GM21360 (cell line): ENCODE data around the gene SUGP2.
"Not testable (repeated sequence)": the region's sequence is repeated elsewhere in the genome, so short reads cannot be mapped to it uniquely, and the experiment has no call there.

Experiments used
- ATAC-seq: cut with Tn5 transposase; IDR thresholded peaks from one replicate; pipeline ENCODE4 v1.9.1; 2021; ENCODE audit warnings: mild to moderate bottlenecking, moderate library complexity; ENCODE audit not compliant: unreplicated experiment

Gene SUGP2

DNA sequence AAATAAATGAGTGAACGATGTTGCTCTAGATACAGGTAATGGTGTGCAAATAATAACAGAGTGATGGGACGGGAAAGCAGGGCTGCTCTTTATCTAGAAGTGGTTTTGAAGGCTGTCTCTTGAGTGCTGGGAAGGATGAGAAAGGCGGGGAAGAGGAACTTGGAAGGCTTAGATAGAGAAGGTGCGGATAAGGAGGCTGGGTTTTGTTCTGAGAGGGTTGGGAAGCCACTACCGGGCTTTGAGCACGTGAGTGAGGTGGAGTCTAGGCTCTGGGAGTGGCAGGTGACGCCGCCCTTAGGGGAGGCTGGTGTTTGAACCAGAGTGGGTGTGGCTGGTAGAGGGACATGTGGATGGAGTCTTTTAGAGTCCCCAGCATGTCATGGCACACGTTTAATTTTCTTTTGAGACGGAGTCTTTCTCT lies 897 bp upstream of the SUGP2 start:
- ATAC-seq = peak; percentile 33

GRCh38 chr19:19033176-19033425 lies 216 bp downstream of the SUGP2 start:
- ATAC-seq = no peak

- ATAC-seq = peak; percentile 14
Observed at GRCh38 chr19:19032420-19033175, 719 bp downstream of the SUGP2 start.

DNA sequence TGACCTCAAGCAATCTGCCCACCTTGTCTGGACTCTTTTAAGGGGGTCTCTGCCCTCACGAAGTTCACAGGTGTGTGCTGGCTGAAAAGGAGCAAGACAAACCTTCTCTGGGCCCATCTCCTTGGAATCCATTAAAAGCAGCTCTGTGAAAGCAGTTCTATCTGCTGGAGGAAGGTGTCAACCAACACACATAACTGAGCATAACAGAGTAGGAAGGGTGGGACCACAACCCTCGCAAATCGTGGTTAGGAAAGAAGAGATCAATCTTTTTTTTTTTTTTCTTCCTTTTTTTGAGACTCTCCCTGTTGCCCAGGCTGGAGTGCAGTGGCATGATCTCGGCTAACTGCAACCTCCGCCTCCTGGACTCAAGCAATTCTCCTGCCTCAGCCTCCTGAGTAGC lies 1.4 kb downstream of the SUGP2 start:
- no peak for ATAC-seq

GRCh38 chr19:19028526-19028925 lies 4.8 kb downstream of the SUGP2 start:
- no peak for ATAC-seq

DNA sequence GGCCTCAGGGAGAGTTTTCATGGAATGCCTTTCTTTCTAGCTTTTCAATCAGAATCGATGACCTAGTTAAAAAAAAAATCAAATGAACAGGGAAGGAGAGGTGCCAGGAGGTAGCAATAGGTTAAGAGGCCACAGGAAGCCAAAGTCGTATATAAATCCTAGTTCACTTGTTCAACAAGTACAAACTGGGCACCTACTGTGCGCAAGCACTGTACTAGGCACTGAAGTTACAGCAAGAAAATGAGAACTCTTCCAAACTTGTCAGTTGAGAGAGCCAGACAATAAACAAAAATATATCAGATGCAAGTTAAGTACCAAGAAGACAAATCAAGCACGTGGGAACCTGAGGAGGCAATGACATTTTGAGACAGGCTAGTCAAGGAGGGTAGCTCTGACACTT lies 6.1 kb downstream of the SUGP2 start:
- ATAC-seq = no peak

DNA sequence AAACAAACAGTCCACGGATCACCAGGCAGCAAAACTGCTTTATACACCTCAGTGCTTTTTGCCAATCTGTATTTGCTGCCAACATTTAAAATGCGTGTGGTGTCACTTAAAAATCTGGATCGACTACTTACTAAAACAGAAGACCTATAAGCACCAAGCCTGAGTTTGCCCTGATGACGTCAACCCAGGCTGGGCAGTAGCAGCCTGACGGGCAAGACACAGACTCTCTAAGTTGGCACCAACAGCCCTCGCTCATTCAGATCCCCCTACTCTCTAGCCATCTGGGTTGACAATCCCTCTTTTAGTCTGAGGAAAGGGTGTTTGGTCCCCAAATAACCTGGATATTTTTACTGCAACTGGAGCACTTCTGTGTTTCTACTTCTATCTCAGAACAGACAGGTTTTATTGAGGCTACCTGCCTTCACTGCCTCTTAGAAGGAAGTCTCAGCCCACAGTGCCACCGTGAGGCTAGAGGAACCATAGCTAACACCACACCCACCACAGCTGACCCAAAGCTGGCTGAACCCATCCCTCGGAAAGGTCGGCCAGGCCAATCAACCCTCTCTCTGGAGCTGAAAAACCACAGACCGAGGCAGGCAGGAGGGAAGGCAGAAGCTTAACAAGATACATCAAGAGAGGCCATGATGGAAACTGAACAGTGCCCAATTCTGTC lies 6.9 kb downstream of the SUGP2 start:
- no peak for ATAC-seq

DNA sequence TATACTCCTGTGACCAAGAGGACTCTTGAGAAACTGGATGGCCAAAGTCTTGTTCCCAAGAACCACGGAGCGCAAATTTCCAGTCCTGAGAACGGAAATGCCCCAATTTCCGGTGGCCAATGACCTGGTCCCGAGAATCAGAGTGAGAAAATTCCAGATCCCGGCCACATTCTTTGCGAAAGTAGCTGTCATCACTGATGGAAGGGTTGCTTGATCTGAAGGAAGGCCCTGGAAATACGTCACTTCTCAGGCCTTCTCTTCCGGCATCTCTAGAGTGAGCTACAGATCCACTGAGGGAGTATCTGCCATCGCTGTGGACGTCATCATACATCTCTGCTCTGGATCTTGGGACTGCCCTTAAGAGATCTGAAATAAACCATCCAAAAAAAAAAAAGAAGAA lies 7.5 kb downstream of the SUGP2 start:
- ATAC-seq = no peak

DNA sequence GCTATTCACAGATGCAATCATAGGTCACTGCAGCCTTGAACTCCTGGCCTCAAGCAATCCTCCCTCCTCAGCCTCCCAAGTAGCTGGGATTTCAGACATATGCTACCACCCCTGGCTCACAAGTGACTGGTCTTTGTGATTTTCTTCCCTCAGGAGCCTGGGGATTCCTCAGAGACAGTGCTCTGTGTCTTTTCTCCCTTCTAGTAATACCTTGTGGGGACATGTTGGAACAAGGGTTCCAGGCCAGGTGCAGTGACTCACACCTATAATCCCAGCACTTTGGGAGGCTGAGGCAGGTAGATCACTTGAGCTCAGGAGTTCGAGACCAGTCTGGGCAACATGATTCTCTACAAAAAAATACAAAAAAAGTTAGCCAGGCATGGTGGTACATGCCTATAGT lies 9.9 kb downstream of the SUGP2 start:
- not testable (repeated sequence) for ATAC-seq

DNA sequence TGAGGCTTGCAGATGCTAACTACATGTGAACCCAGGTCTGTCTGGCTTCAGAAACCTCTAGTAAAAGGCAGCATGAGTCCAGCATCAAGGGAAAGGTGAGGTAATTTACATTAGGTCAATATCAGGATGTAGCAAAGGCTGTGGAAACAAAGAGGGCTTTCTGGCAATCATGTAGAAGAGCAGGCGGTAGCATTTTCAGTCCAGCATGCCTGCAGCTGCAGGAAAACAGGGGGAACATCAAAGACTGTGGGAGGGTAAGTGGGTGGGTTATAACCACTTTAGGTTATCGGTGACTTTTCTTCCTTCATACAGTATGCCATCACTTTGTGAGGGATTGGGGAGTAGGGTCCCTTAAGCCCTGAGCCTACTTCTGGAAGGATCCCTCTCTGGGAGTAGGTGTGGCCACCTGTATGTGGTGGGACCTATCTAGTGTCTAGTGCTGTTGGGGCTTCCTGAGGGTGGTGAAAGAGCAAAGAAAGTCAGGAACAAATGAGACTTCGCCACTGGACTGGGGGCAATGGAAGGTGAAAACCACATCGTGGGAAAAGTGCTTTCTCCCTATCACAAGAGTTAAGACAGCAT lies 10.8 kb downstream of the SUGP2 start:
- ATAC-seq = no peak

GRCh38 chr19:19021115-19021514 lies 12.2 kb downstream of the SUGP2 start:
- no peak for ATAC-seq

- ATAC-seq = no peak
Observed at GRCh38 chr19:19010551-19010950, 22.8 kb downstream of the SUGP2 start.

DNA sequence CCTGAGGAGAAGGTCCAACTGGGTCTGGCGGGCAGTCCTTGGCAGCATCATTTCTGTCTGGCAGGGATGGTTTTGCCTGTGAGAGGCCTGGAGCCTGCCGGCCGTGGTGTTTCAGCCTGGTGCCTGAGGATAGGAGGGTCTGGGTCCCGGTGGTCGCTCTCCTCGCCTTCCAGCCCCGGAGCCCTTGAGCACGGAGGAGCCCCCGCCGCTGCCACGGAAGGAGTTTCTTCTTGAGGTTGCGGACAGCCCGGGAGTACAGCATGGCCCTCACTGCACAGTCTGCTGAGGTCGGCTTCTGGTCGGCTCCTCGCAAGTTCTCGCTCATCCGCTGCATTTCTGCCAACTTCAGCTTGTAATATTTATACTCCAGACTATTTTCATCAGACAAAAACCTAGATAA lies 23.4 kb downstream of the SUGP2 start:
- no peak for ATAC-seq

DNA sequence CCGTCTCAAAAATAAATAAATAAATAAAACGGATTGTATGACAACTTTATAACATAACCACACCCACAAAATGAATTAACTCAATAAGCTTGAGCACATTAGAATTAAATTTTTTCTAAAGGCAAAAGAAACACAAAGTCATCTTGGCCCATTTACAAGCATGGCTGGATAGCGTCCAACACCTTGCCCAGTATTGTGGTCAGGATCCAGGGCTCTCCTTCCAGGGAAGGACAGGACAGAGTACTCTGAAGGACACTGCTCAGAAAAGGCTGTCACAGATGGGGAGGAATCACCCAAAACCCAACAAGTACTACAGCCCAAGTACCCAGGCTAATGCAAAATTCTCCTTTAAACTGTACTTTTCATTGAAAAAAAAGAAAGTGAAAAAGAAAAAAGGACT lies 27.1 kb downstream of the SUGP2 start:
- ATAC-seq = no peak

DNA sequence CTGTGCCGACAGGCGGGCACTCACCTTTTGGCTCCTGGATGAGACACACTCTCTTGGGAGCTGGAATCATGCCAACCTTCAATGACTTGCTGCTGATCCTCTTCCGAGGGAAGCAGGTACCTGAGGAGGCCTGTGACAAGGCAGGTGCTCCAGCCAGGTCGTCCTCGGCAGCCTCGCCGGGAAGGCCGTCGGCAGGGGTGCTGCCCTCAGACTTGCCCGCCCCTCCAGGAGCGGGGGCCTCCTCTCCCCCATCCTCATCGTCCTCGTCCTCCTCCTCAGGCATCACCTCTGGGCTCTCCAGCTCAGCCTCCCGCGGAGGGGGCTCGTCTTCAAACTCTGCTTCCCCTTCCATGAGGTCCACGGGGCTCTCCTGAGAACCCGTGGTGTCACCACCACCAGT lies 29.2 kb downstream of the SUGP2 start:
- no peak for ATAC-seq

DNA sequence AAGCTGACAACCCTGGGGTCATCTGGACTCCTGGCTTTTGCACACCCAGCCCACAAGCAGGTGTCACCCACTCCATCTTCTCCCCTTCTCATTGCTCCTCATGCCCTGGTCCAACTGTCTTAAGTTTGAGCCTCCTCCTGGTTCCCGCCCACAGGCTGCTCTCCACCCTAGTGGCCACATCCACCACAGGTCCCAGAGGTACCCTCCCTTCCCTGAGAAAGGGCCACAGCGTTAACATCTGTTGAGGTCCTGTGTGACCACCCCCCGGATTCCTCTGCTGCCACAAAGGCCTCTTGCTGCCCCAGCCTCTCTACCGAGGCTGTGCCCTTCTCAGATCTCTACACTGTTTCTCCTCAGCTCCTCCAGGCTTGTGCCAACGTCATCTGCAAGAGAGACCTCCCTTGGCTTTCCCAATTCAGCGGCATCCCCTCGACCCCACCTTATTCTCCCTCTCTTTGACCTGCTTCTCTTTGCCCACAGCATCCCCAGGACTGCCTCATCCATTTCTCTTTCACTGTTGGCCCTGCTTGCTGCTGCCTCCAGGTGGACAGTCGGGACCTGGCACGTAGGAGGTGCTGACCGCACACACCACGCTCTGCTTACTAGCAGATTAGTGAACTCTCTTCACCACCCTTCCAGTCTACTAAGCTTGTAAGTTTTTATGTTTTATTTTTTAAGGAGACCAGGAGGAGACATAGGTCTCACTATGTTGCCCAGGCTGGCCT lies 33.3 kb downstream of the SUGP2 start:
- ATAC-seq = no peak

- ATAC-seq = no peak
Observed at GRCh38 chr19:18999016-18999758, 34.1 kb downstream of the SUGP2 start.

DNA sequence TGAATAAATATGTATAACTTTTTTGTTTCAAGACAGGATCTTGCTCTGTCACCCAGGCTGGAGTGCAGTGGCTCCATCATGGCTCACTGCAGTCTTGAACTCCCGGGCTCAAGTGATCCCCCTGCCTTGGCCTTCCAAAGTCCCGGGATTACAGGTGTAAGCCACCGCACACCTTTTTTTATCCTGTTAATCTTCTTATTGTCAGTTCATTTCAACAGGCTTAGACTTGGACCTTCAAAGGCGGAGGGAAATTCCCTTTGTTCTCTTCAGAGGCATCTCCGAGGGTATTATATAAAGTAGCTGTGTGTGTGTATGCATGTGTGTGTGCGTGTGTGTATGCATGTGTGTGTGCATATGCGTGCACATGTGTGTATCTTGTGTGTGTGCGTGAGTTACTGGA lies 35.0 kb downstream of the SUGP2 start:
- ATAC-seq = no peak

DNA sequence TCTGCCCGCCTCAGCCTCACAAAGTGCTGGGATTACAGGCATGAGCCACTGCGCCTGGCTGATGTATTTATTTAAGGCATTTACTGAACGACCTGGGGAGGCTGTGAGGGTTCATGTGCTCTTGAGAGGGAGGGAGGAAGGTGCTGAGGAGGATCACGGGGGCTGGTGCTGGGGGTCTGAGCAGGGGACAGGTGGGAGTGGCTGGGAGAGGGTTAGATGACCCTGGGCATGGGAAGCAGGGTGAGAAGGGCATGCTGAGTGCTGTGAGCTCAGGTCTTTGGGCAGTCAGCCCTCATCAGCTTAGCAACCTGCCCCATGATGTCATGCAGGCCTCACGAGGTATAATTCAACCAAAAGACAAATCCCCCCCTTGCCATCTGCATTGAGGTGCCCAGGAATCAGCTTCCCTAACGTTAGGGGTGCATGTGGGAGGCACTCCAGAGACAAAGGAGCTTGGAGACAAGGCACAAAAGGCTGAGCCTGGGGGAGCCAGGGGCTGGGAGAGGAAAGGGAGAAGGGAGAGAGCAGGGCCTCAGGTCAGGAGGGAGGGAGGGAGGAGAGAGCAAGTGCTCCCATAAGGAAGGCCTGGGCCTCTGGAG lies 36.4 kb downstream of the SUGP2 start:
- ATAC-seq = no peak

DNA sequence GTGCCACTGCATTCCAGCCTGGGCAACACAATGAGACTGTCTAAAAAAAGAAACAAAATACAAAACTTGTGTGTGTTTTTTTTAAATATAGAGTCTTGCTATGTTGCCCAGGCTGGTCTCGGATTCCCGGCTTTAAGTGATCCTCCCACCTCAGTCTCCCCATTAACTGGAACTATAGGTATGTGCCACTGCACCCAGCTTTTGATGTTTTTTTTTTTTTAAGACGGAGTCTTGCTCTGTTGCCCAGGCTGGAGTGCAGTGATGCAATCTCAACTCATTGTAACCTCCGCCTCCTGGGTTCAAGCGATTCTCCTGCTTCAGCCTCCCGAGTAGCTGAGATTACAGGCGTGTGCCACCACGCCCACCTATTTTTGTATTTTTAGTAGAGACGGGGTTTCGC lies 37.0 kb downstream of the SUGP2 start:
- no peak for ATAC-seq

DNA sequence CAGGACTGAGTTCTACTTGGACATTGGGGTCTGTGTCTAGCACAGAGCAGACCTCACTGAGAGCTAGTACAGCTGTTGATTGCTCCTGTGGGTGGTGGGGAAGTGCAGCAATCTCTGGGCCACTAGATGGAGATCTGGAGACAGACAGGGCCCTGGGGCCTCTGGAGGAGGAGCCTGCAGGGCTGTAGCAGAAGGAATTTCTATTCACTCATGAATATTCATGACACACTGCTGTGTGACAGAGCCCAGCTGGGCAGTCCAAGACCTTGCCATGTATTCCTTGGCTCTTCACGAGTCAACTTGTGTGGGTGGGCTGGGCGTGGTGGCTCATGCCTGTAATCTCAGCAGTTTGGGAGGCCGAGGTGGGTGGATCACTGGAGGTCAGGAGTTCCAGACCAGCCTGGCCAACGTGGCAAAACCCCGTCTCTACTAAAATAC lies 37.5 kb downstream of the SUGP2 start:
- ATAC-seq = no peak
